ENCODE data around the gene TSC22D2. TPM values are rescaled to one million over a fixed set of nuclear protein-coding genes. Genes with fewer than 3 reads are reported as not detected.

The TSC22D2 gene
- total RNA-seq, 1 experiment from 2014 or later = 26.5 TPM

GRCh38 chr3:150409512-150410310, 1.6 kb downstream of the TSC22D2 start:
- no peaks in the 10 kb centered on the region for H4K20me1 ChIP-seq (ENCODE audit: control insufficient read depth, insufficient read depth, insufficient read length)
- peaks cover 50 to 52% of the 10 kb centered on the region in 2 experiments for H3K4me1 Mint-ChIP-seq
- no CpG with 5 or more reads among the region's 72 CpGs for WGBS (ENCODE audit: extremely low coverage, insufficient read length, low lambda C conversion rate)

More at GRCh38 chr3:150409512-150410310, 1.6 kb downstream of the TSC22D2 start:
- Histone ChIP-seq H2BK20ac (ENCODE audit: low read depth, low read length, poor library complexity, severe bottlenecking) (no peak overlapping the region), H3K79me2 (ENCODE audit: insufficient read depth, low read length) (peaks cover 18% of the 10 kb centered on the region; the same call in 1 of the 2 replicates), H3K9me3 (ENCODE audit: control insufficient read depth, low read depth, low read length) (no peaks in the 10 kb centered on the region), H2AFZ (ENCODE audit: low read length) (no peak overlapping the region), H3K18ac (ENCODE audit: insufficient read length, low read depth, low read length) (no peak overlapping the region), H3K23me2 (ENCODE audit: insufficient read length, low read depth, low read length, poor library complexity, severe bottlenecking) (peaks cover 26% of the 10 kb centered on the region), H2BK120ac (ENCODE audit: low read depth, low read length, poor library complexity, severe bottlenecking) (no peak overlapping the region), H3K9ac (ENCODE audit: extremely low read depth, insufficient read length, low read length) (peak overlapping the region; percentile 50), H2AK5ac (ENCODE audit: insufficient read length, low read length) (no peak overlapping the region), H3K27me3 (ENCODE audit: insufficient read depth, low read length) (no peaks in the 10 kb centered on the region), H3K27ac (ENCODE audit: insufficient read length, low read depth, low read length) (no peak overlapping the region), H2BK15ac (ENCODE audit: low read depth, low read length) (no peak overlapping the region), H3K14ac (ENCODE audit: insufficient read depth, low read length) (peak overlapping the region; percentile 27; the same call in 1 of the 2 replicates), H3K79me1 (ENCODE audit: insufficient read depth, low read depth, low read length, poor library complexity, severe bottlenecking) (no peaks in the 10 kb centered on the region), H3K23ac (ENCODE audit: insufficient read length, low read depth, low read length) (no peak overlapping the region), H3K4me1 (ENCODE audit: insufficient read depth, low read length) (no peaks in the 10 kb centered on the region), H3K4me2 (ENCODE audit: insufficient read depth, insufficient read length, low read length) (peak overlapping the region; percentile 67), H2BK12ac (ENCODE audit: insufficient read length, low read depth, low read length) (no peak overlapping the region), H3K56ac (ENCODE audit: insufficient read length, low read depth, low read length) (no peak overlapping the region), H3T11ph (ENCODE audit: low read length) (no peak overlapping the region), H4K8ac (replicated peaks; ENCODE audit: insufficient read length, low read depth, low read length) (no peak overlapping the region), H4K5ac (ENCODE audit: insufficient read length, low read depth, low read length) (no peak overlapping the region), H4K91ac (ENCODE audit: insufficient read length, low read depth, low read length) (no peak overlapping the region), H2BK5ac (ENCODE audit: insufficient read length, low read length) (no peak overlapping the region), H3K4ac (ENCODE audit: low read depth, low read length) (no peak overlapping the region)
- peak; percentile 50 for DNase-seq
- Mint-ChIP-seq H3K36me3 (ENCODE audit: insufficient read depth in 1 of 3, low read depth in 3 of 3) (peaks cover 0 to 16% (median 10%) of the 10 kb centered on the region in 3 experiments; a peak in 5 of 7 replicates), H3K9me3 (no peaks in the 10 kb centered on the region), H3K27ac (peak overlapping the region in 2 of 3 experiments; percentile 44 to 91; a peak in 2 of 7 replicates), H3K27me3 (ENCODE audit: low read depth) (no peaks in the 10 kb centered on the region), H3K4me3 (peak overlapping the region; percentile 93 to 95)
- peak; percentile 61 for TF ChIP-seq CTCF (conservative IDR thresholded peaks at IDR 0.05)

Measured in H9 (cell line).